Measurements from ENCODE around the gene SMC5. TPM values are rescaled to one million over a fixed set of nuclear protein-coding genes. Genes with fewer than 3 reads are reported as not detected.

Gene SMC5
- total RNA-seq, 4 donors from 2014 or later = 33.1 to 49.4 (median 39.2) TPM

GRCh38 chr9:70363760-70364159 is 105.0 kb downstream of the SMC5 start:
- no peak overlapping the region for H3K27ac ChIP-seq
- WGBS, 2 donors = 96 to 98% methylated on average over 7 of the region's 7 CpGs
- H3K9me3 ChIP-seq = no peaks in the 10 kb centered on the region
- no peaks in the 10 kb centered on the region for H3K4me1 ChIP-seq
- no peaks in the 10 kb centered on the region for H3K36me3 ChIP-seq
- DNase-seq = no peak
- TF ChIP-seq POLR2A (IDR thresholded peaks at IDR 0.05) = no peak
- TF ChIP-seq CTCF (IDR thresholded peaks at IDR 0.05) = no peak
- H3K4me3 ChIP-seq (replicated peaks in 1 of 3) = no peak overlapping the region
- intact Hi-C loops (cut with DNase I) = no loop called here
- H3K27me3 ChIP-seq = no peaks in the 10 kb centered on the region

DNA sequence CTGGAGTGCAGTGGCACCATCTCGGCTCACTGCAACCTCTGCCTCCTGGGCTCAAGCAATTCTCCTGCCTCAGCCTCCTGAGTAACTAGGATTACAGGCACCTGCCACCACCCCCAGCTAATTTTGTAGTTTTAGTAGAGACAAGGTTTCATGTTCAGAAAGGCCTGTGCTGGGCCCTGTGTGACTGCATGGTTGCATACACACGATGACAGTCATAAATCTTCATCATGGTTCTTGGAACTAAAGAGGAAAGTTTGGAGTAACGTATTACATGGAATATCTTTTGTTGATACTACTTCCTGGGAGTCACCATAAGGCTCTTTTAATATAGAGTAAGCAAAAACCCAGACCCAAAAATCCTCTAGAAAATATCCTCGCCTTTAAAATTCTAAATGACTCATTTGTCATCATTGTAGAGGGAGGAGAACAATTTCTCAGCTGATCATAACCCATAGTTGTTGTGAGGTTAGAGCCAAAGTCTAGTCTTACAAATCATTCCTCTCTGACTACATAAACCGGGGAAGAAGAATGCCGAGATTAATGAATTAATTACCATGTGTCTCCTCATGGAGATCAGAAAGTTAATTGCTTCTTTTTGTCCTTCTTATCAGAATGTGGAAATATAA is 108.6 kb downstream of the SMC5 start:
- no peak overlapping the region for H3K4me3 ChIP-seq (replicated peaks in 1 of 3)

GRCh38 chr9:70374962-70375618 is 116.3 kb downstream of the SMC5 start:
- H3K9me3 ChIP-seq = no peaks in the 10 kb centered on the region
- no peaks in the 10 kb centered on the region for H3K36me3 ChIP-seq
- no peak overlapping the region for H3K4me3 ChIP-seq (replicated peaks in 1 of 3)
- TF ChIP-seq CTCF (IDR thresholded peaks at IDR 0.05) (no peak), POLR2A (IDR thresholded peaks at IDR 0.05) (no peak)
- intact Hi-C loops (cut with DNase I) = no loop called here
- peak overlapping the region in 1 of 3 donors; percentile 37 for H3K27ac ChIP-seq
- 37 to 41% methylated on average over 17 of the region's 17 CpGs for WGBS, 2 donors
- peaks cover 10 to 11% of the 10 kb centered on the region in 2 donors for H3K4me1 ChIP-seq
- DNase-seq = peak; percentile 32 to 44
- no peaks in the 10 kb centered on the region for H3K27me3 ChIP-seq

More for the DNA sequence above, 108.6 kb downstream of the SMC5 start:
- intact Hi-C loops (cut with DNase I) = no loop called here
- H3K9me3 ChIP-seq = no peaks in the 10 kb centered on the region
- no peaks in the 10 kb centered on the region for H3K4me1 ChIP-seq
- H3K27me3 ChIP-seq = no peaks in the 10 kb centered on the region
- no peak for DNase-seq
- 89 to 94% methylated on average over 6 of the region's 6 CpGs for WGBS, 2 donors
- H3K36me3 ChIP-seq = no peaks in the 10 kb centered on the region
- H3K27ac ChIP-seq = no peak overlapping the region
- no peak for TF ChIP-seq POLR2A (IDR thresholded peaks at IDR 0.05)
- TF ChIP-seq CTCF (IDR thresholded peaks at IDR 0.05) = no peak

GRCh38 chr9:70382046-70382708 is 123.4 kb downstream of the SMC5 start:
- intact Hi-C loops (cut with DNase I) = no loop called here
- no peaks in the 10 kb centered on the region for H3K9me3 ChIP-seq
- TF ChIP-seq POLR2A (IDR thresholded peaks at IDR 0.05) = no peak
- TF ChIP-seq CTCF (IDR thresholded peaks at IDR 0.05) = no peak
- no peaks in the 10 kb centered on the region for H3K27me3 ChIP-seq
- no peak for DNase-seq
- H3K4me1 ChIP-seq = peaks cover 16 to 18% of the 10 kb centered on the region in 2 donors
- peaks cover 14 to 19% of the 10 kb centered on the region in 2 donors for H3K36me3 ChIP-seq
- WGBS, 2 donors = 86 to 87% methylated on average over 6 of the region's 6 CpGs
- H3K27ac ChIP-seq = no peak overlapping the region
- no peak overlapping the region for H3K4me3 ChIP-seq (replicated peaks in 1 of 3)
